KOPT-K1 (cell line): ENCODE measurements around the gene NRG3.

Experiments
- H3K27ac ChIP-seq: fragments of 200-600 bp; sonication (generic); 2 replicates; pipeline ENCODE4 v1.5.1; 2016; ENCODE audit warnings: antibody characterized with exemption, mild to moderate bottlenecking, low read depth, low read length; ENCODE audit not compliant: poor library complexity, severe bottlenecking
- H3K36me3 ChIP-seq: fragments of 200-600 bp; sonication (generic); 2 replicates; pipeline ENCODE4 v1.5.1; 2017; ENCODE audit warnings: antibody characterized with exemption, mild to moderate bottlenecking, low read length, moderate library complexity; ENCODE audit not compliant: insufficient read depth
- H3K9me3 ChIP-seq: fragments of 200-600 bp; sonication (generic); 2 replicates; pipeline ENCODE4 v1.5.1; 2017; ENCODE audit warnings: antibody characterized with exemption, low read length, mild to moderate bottlenecking; ENCODE audit not compliant: insufficient read depth, poor library complexity, severe bottlenecking

Gene NRG3

DNA sequence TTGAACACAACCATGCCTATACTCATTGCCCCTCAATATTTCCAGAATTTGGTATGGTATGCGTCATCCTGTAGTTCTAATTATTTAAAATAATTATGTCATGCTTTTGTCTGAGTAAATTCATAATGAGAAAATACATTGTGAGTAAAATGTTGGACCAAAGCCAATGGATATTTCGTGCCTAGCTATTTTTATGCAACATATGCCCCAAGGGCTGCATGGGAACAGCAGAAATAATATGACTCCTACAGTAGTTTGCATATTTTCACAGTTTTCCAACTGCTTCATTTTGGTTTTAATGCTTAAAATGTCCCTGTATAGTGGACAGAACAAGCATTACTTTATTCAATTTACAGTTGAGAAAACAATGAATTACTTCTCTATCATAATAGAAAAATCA is 1148.7 kb downstream of the NRG3 start:
- no peaks in the 10 kb centered on the region for H3K9me3 ChIP-seq
- no peaks in the 10 kb centered on the region for H3K36me3 ChIP-seq
- H3K27ac ChIP-seq, result no peak overlapping the region
